HG02885 (cell line): ENCODE results near the gene CDX1.

Experiments used
- ATAC-seq: cut with Tn5 transposase; IDR thresholded peaks from one replicate; pipeline ENCODE4 v1.9.1; 2021; ENCODE audit warnings: mild to moderate bottlenecking; ENCODE audit not compliant: unreplicated experiment, poor library complexity

Gene CDX1

GRCh38 chr5:150130493-150130922 lies 36.1 kb upstream of the CDX1 start:
- no peak for ATAC-seq

- ATAC-seq = no peak
These were observed 35.1 kb upstream of the CDX1 start for GRCh38 chr5:150131461-150131860.

- no peak for ATAC-seq
These were observed 34.4 kb upstream of the CDX1 start for GRCh38 chr5:150131978-150132694.

GRCh38 chr5:150132740-150133139 lies 33.8 kb upstream of the CDX1 start:
- no peak for ATAC-seq

GRCh38 chr5:150133581-150134197 lies 32.9 kb upstream of the CDX1 start:
- ATAC-seq = no peak

GRCh38 chr5:150134198-150134588 lies 32.4 kb upstream of the CDX1 start:
- no peak for ATAC-seq

GRCh38 chr5:150135557-150136304 lies 30.8 kb upstream of the CDX1 start:
- no peak for ATAC-seq

- ATAC-seq = no peak
These were observed 30.0 kb upstream of the CDX1 start for GRCh38 chr5:150136305-150137167.

GRCh38 chr5:150137168-150137957 lies 29.2 kb upstream of the CDX1 start:
- ATAC-seq = no peak

GRCh38 chr5:150137997-150138396 lies 28.6 kb upstream of the CDX1 start:
- ATAC-seq = no peak

- ATAC-seq = no peak
These were observed 27.9 kb upstream of the CDX1 start for GRCh38 chr5:150138551-150139265.

- ATAC-seq = no peak
These were observed 27.2 kb upstream of the CDX1 start for GRCh38 chr5:150139334-150139733.

GRCh38 chr5:150140830-150141229 lies 25.7 kb upstream of the CDX1 start:
- ATAC-seq = no peak

- ATAC-seq = no peak
These were observed 24.9 kb upstream of the CDX1 start for GRCh38 chr5:150141544-150142184.

- ATAC-seq = no peak
These were observed 24.2 kb upstream of the CDX1 start for GRCh38 chr5:150142185-150142958.

GRCh38 chr5:150142959-150143349 lies 23.6 kb upstream of the CDX1 start:
- no peak for ATAC-seq

- no peak for ATAC-seq
These were observed 23.0 kb upstream of the CDX1 start for GRCh38 chr5:150143350-150144245.
